Mesendoderm (in vitro differentiated cells): Measurements from ENCODE around the gene DLG1.

Experiments used
- DNase-seq: peaks from one replicate; pipeline ENCODE4 v3.0.0; 2013
- H2AK5ac ChIP-seq: 2 replicates; pipeline ENCODE4 v1.6.1; 2013; ENCODE audit warnings: low read length, inconsistent platforms
- H2BK120ac ChIP-seq: 2 replicates; pipeline ENCODE4 v1.6.1; 2013; ENCODE audit warnings: low read depth, mild to moderate bottlenecking, low read length, moderate library complexity, mixed read lengths
- H2BK15ac ChIP-seq: replicated peaks from 2 replicates; pipeline ENCODE4 v1.6.1; 2013; ENCODE audit warnings: low read depth, mild to moderate bottlenecking, moderate library complexity
- H2BK5ac ChIP-seq: 2 replicates; pipeline ENCODE4 v1.6.1; 2013; ENCODE audit warnings: low read length, inconsistent platforms
- H3K18ac ChIP-seq: 2 replicates; pipeline ENCODE4 v1.6.1; 2013; ENCODE audit warnings: mild to moderate bottlenecking, low read length, mixed read lengths
- H3K23ac ChIP-seq: one replicate; pipeline ENCODE4 v1.6.1; 2013; ENCODE audit warnings: low read length
- H3K27ac ChIP-seq: 2 replicates; pipeline ENCODE4 v1.5.1; 2013; ENCODE audit warnings: low read depth, mild to moderate bottlenecking, inconsistent platforms, low read length, moderate library complexity
- H3K27me3 ChIP-seq: 2 replicates; pipeline ENCODE4 v1.6.1; 2013; ENCODE audit warnings: low read length, control low read depth, mild to moderate bottlenecking, inconsistent platforms; ENCODE audit not compliant: insufficient read depth, poor library complexity
- H3K36me3 ChIP-seq: 2 replicates; pipeline ENCODE4 v1.6.1; 2013; ENCODE audit warnings: low read length, inconsistent platforms; ENCODE audit not compliant: control insufficient read depth, insufficient read depth
- H3K4ac ChIP-seq: one replicate; pipeline ENCODE4 v1.6.1; 2013; ENCODE audit warnings: low read depth, mild to moderate bottlenecking, low read length, moderate library complexity
- H3K4me1 ChIP-seq: 2 replicates; pipeline ENCODE4 v1.6.1; 2013; ENCODE audit warnings: low read depth, low read length, inconsistent platforms; ENCODE audit not compliant: control insufficient read depth
- H3K4me2 ChIP-seq: 2 replicates; pipeline ENCODE4 v1.6.1; 2013; ENCODE audit warnings: low read length
- H3K4me3 ChIP-seq: 2 replicates; pipeline ENCODE4 v1.5.1; 2013; ENCODE audit warnings: mild to moderate bottlenecking, low read length
- H3K56ac ChIP-seq: one replicate; pipeline ENCODE4 v1.6.1; 2013; ENCODE audit warnings: low read length
- H3K79me1 ChIP-seq: 2 replicates; pipeline ENCODE4 v1.6.1; 2013; ENCODE audit warnings: low read length, inconsistent platforms
- H3K79me2 ChIP-seq: 2 replicates; pipeline ENCODE4 v1.6.1; 2013; ENCODE audit warnings: mild to moderate bottlenecking, low read length; ENCODE audit not compliant: control insufficient read depth, insufficient read depth
- H3K9ac ChIP-seq: 2 replicates; pipeline ENCODE4 v1.6.1; 2013; ENCODE audit warnings: low read length, inconsistent platforms
- H4K5ac ChIP-seq: one replicate; pipeline ENCODE4 v1.6.1; 2013; ENCODE audit warnings: low read length
- H4K8ac ChIP-seq: one replicate; pipeline ENCODE4 v1.6.1; 2013; ENCODE audit warnings: low read depth, mild to moderate bottlenecking, control low read depth, low read length, moderate library complexity
- WGBS: extraction: QIAGEN DNeasy Blood & Tissue Kit; methylation state at CpG from one replicate; pipeline ENCODE4 v1.1.7; 2013; ENCODE audit warnings: low lambda C conversion rate, missing lambda C conversion rate; ENCODE audit not compliant: insufficient coverage; ENCODE audit errors: extremely low coverage; 5-methylcytosine and 5-hydroxymethylcytosine counted together

DLG1 gene

DNA sequence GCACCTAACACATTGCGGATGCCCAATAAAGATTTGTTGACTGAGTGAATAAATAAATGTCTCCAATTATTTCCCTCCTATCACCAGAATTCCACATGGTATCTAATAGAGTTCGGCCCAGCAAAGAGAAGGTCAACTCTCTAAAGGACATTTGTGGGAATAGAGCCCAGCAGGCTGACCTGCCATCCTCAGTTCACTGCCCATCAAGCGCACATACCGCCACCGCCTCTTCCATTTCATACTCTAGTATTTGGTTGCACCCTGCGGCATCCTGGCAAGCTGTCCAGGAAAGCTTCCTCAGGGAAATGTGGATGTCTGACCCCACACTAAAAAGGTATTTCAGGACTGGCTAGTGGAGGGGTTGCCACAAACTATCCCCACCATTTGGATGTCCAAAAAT, 29.8 kb upstream of the DLG1 start:
- no CpG with 5 or more reads among the region's 6 CpGs for WGBS
- no peak for DNase-seq

DNA sequence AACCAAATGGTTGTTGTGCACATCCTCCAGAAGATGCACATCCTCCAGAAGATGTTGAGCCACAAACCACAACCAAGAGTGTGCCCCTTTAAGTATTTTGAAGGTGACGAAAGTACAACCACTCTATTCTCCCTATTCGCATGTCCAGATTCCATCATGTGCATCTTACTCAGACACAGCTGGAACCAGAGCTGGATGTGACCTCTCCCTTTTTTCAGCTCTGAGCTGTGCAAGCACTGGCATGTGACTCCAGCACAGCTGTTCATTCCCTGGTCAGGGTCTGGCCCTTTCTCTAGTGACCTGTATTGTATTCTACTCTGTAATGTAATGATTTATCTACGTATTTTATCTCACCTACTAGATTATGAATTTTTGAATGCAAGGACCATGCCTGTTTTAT, 29.3 kb upstream of the DLG1 start:
- Histone ChIP-seq H4K8ac (no peak overlapping the region), H2AK5ac (no peak overlapping the region), H3K4me2 (no peak overlapping the region), H3K18ac (no peak overlapping the region), H2BK120ac (no peak overlapping the region), H3K79me1 (no peaks in the 10 kb centered on the region), H3K56ac (no peak overlapping the region), H4K5ac (no peak overlapping the region), H3K4me3 (no peak overlapping the region), H3K4me1 (no peaks in the 10 kb centered on the region), H2BK5ac (no peak overlapping the region), H3K27me3 (no peaks in the 10 kb centered on the region), H3K79me2 (no peaks in the 10 kb centered on the region), H2BK15ac (no peak overlapping the region), H3K4ac (no peak overlapping the region), H3K23ac (no peak overlapping the region), H3K27ac (no peak overlapping the region), H3K9ac (no peak overlapping the region), H3K36me3 (no peaks in the 10 kb centered on the region)
- no peak for DNase-seq
- WGBS, result no CpG with 5 or more reads among the region's 3 CpGs

More for the DNA sequence above, 29.8 kb upstream of the DLG1 start:
- Histone ChIP-seq H2AK5ac (no peak overlapping the region), H3K27ac (no peak overlapping the region), H3K4me1 (no peaks in the 10 kb centered on the region), H3K56ac (no peak overlapping the region), H2BK120ac (no peak overlapping the region), H3K4ac (no peak overlapping the region), H3K23ac (no peak overlapping the region), H2BK5ac (no peak overlapping the region), H3K36me3 (no peaks in the 10 kb centered on the region), H3K18ac (no peak overlapping the region), H3K4me2 (no peak overlapping the region), H3K9ac (no peak overlapping the region), H4K5ac (no peak overlapping the region), H3K4me3 (no peak overlapping the region), H4K8ac (no peak overlapping the region), H2BK15ac (no peak overlapping the region), H3K27me3 (no peaks in the 10 kb centered on the region), H3K79me2 (no peaks in the 10 kb centered on the region), H3K79me1 (no peaks in the 10 kb centered on the region)

DNA sequence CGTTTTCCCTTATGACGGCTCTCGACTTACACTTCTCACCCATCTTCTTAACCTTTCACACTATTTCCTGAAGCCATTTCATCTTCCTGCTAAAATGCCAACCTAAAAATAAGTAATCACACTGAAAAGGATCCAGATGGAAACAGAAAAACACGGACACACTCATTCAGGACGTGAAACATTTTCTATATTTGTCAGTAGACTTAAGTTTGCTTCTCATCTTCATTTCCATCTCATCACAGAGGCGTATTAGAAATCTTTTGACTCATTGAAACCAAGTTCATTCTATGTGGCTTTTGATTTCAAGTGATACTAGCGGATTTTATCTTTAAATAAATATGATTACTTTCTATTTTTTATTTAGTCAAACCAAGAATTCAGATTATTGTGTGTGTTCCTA, 27.4 kb upstream of the DLG1 start:
- no peaks in the 10 kb centered on the region for H3K36me3 ChIP-seq
- no peak overlapping the region for H2BK15ac ChIP-seq
- H3K79me1 ChIP-seq, result no peaks in the 10 kb centered on the region
- H4K8ac ChIP-seq, result no peak overlapping the region
- no peak for DNase-seq
- no peak overlapping the region for H2BK120ac ChIP-seq
- no peak overlapping the region for H4K5ac ChIP-seq
- H3K4ac ChIP-seq, result no peak overlapping the region
- no peak overlapping the region for H3K56ac ChIP-seq
- H2BK5ac ChIP-seq, result no peak overlapping the region
- H3K4me3 ChIP-seq, result no peak overlapping the region
- WGBS, result 100% methylated on average over 2 of the region's 7 CpGs
- no peak overlapping the region for H3K23ac ChIP-seq
- no peak overlapping the region for H2AK5ac ChIP-seq
- H3K4me2 ChIP-seq, result no peak overlapping the region
- no peaks in the 10 kb centered on the region for H3K4me1 ChIP-seq
- no peak overlapping the region for H3K27ac ChIP-seq
- H3K18ac ChIP-seq, result no peak overlapping the region
- H3K27me3 ChIP-seq, result no peaks in the 10 kb centered on the region
- H3K9ac ChIP-seq, result no peak overlapping the region
- no peaks in the 10 kb centered on the region for H3K79me2 ChIP-seq

DNA sequence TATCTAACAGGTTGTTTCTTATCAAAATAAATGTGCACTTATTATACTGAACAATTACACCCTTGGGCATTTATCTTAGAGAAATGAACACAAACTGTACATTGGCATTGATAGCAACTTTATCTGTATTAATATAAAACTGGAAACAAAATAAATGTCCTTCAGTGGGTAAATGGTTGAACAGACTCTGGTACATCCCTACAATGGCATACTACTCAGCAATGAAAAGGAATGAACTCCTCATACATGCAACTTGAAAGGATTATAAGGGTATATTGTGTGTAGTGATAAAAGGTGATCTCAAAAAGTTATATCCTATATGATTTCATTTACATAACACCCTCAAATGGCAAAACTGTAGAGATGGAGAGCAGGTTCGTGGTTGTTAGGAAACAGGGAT, 23.7 kb upstream of the DLG1 start:
- no CpG with 5 or more reads among the region's 1 CpG for WGBS
- Histone ChIP-seq H3K4ac (no peak overlapping the region), H3K23ac (no peak overlapping the region), H3K36me3 (no peaks in the 10 kb centered on the region), H4K8ac (no peak overlapping the region), H3K56ac (no peak overlapping the region), H2BK15ac (no peak overlapping the region), H3K9ac (no peak overlapping the region), H3K27ac (no peak overlapping the region), H2BK120ac (no peak overlapping the region), H3K27me3 (no peaks in the 10 kb centered on the region), H3K4me2 (no peak overlapping the region), H3K79me1 (no peaks in the 10 kb centered on the region), H3K18ac (no peak overlapping the region), H3K79me2 (no peaks in the 10 kb centered on the region), H3K4me1 (no peaks in the 10 kb centered on the region), H4K5ac (no peak overlapping the region), H2AK5ac (no peak overlapping the region), H3K4me3 (no peak overlapping the region), H2BK5ac (no peak overlapping the region)
- no peak for DNase-seq

DNA sequence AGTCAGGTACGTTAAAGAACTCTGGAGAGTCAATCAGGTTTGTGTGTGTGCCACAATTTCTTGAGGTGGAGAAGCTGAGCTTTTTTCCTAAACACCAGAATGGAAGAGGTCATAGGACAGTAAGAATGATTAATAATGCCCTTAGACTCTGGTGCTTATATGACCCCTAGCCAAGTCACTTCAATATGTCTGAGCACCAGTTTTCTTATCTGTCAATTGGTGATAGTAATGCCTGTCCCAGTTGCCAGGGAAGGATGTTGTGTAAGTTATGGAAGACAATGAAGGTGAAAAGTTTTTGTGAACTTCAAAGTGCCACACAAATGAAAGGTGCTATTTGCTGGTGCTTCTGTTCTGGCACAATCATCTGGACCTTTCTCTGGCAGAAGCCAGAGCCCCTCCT, 22.2 kb upstream of the DLG1 start:
- WGBS, result no CpG with 5 or more reads among the region's 1 CpG
- no peak for DNase-seq

DNA sequence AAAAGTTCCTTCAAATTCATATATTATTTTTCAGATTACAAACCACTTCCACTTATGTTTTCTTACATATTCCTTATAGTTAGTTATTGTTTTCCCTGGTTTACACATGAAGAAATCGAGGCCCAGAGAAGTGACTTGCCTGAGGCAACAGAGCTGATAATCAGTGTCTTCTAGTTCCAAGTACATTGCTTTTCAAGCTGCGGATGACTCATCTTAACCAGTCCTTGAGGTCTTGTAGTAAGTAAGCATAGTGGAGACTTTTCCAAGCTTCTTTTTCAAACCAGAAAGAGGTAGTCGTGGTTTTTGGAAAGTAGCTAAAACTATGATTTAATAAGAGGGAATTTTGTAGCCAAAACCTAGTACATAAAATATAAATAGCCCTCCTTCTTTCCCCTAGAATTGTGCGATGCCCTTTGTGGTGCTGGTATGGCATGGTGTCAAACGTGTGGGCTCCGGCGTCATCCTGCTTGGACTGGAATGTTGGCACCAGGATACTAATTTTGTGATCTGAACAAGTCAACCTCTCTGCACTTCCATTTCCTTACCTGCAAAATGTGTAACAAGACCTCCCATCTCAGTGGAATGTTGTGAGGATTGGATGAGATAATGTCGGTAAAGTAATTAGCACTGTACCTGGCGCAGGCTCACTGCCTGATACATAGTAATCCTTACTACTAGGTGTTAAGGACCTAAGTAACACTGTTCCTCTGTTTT, 19.0 kb upstream of the DLG1 start:
- H3K79me1 ChIP-seq, result no peaks in the 10 kb centered on the region
- H3K4me2 ChIP-seq, result no peak overlapping the region
- no peak overlapping the region for H3K27ac ChIP-seq
- no peaks in the 10 kb centered on the region for H3K79me2 ChIP-seq
- no peak overlapping the region for H2BK5ac ChIP-seq
- H3K27me3 ChIP-seq, result no peaks in the 10 kb centered on the region
- no CpG with 5 or more reads among the region's 9 CpGs for WGBS
- H2BK15ac ChIP-seq, result no peak overlapping the region
- no peak overlapping the region for H3K18ac ChIP-seq
- peak; percentile 86 for DNase-seq
- no peak overlapping the region for H3K56ac ChIP-seq
- H4K5ac ChIP-seq, result no peak overlapping the region
- H3K4ac ChIP-seq, result no peak overlapping the region
- H3K4me1 ChIP-seq, result no peaks in the 10 kb centered on the region
- H3K9ac ChIP-seq, result no peak overlapping the region
- no peak overlapping the region for H2BK120ac ChIP-seq
- H3K4me3 ChIP-seq, result no peak overlapping the region
- no peaks in the 10 kb centered on the region for H3K36me3 ChIP-seq
- no peak overlapping the region for H4K8ac ChIP-seq
- H2AK5ac ChIP-seq, result no peak overlapping the region
- H3K23ac ChIP-seq, result no peak overlapping the region

More for the DNA sequence above, 22.2 kb upstream of the DLG1 start:
- Histone ChIP-seq H4K8ac (no peak overlapping the region), H3K18ac (no peak overlapping the region), H3K23ac (no peak overlapping the region), H3K79me2 (no peaks in the 10 kb centered on the region), H3K4me2 (no peak overlapping the region), H3K27ac (no peak overlapping the region), H3K4me1 (no peaks in the 10 kb centered on the region), H2BK120ac (no peak overlapping the region), H3K4ac (no peak overlapping the region), H3K9ac (no peak overlapping the region), H3K79me1 (no peaks in the 10 kb centered on the region), H2AK5ac (no peak overlapping the region), H3K27me3 (no peaks in the 10 kb centered on the region), H3K4me3 (no peak overlapping the region), H2BK15ac (no peak overlapping the region), H3K36me3 (no peaks in the 10 kb centered on the region), H3K56ac (no peak overlapping the region), H2BK5ac (no peak overlapping the region), H4K5ac (no peak overlapping the region)
